Measurements from ENCODE around the gene GMEB1.
A peak's percentile ranks its signal among the peaks of the same experiment; 100 is the strongest.
"Not testable (repeated sequence)": the region's sequence is repeated elsewhere in the genome, so short reads cannot be mapped to it uniquely, and the experiment has no call there.

GMEB1 gene

GRCh38 chr1:28671254-28671780, 2.7 kb downstream of the GMEB1 start:
- DNase-seq (ENCODE audit: low read depth), result no peak

GRCh38 chr1:28672971-28673370, 4.4 kb downstream of the GMEB1 start:
- DNase-seq (ENCODE audit: low read depth), result not testable (repeated sequence)

GRCh38 chr1:28675924-28676257, 7.3 kb downstream of the GMEB1 start:
- DNase-seq (ENCODE audit: low read depth), result no peak

- DNase-seq (ENCODE audit: low read depth), result no peak
These were observed 11.6 kb downstream of the GMEB1 start for GRCh38 chr1:28680151-28680550.

GRCh38 chr1:28682840-28683239, 14.3 kb downstream of the GMEB1 start:
- no peak for DNase-seq (ENCODE audit: low read depth)

- no peak for DNase-seq (ENCODE audit: low read depth)
These were observed 16.4 kb downstream of the GMEB1 start for GRCh38 chr1:28684937-28685336.

- DNase-seq (ENCODE audit: low read depth), result not testable (repeated sequence)
These were observed 23.0 kb downstream of the GMEB1 start for GRCh38 chr1:28691627-28692026.

- no peak for DNase-seq (ENCODE audit: low read depth)
These were observed 35.0 kb downstream of the GMEB1 start for GRCh38 chr1:28703629-28704028.

GRCh38 chr1:28716336-28716735, 47.8 kb downstream of the GMEB1 start:
- no peak for DNase-seq (ENCODE audit: low read depth)

GRCh38 chr1:28718166-28718565, 49.6 kb downstream of the GMEB1 start:
- DNase-seq (ENCODE audit: low read depth), result no peak

- no peak for DNase-seq (ENCODE audit: low read depth)
These were observed 50.2 kb downstream of the GMEB1 start for GRCh38 chr1:28718586-28719331.

GRCh38 chr1:28719332-28719619, 50.7 kb downstream of the GMEB1 start:
- DNase-seq (ENCODE audit: low read depth), result no peak

GRCh38 chr1:28720376-28720775, 51.8 kb downstream of the GMEB1 start:
- no peak for DNase-seq (ENCODE audit: low read depth)

GRCh38 chr1:28721927-28722326, 53.3 kb downstream of the GMEB1 start:
- DNase-seq (ENCODE audit: low read depth), result not testable (repeated sequence)

- not testable (repeated sequence) for DNase-seq (ENCODE audit: low read depth)
These were observed 56.8 kb downstream of the GMEB1 start for GRCh38 chr1:28725365-28725764.

GRCh38 chr1:28735961-28736449, 67.4 kb downstream of the GMEB1 start:
- DNase-seq (ENCODE audit: low read depth), result no peak

- peak; percentile 96 for DNase-seq (ENCODE audit: low read depth)
These were observed 68.1 kb downstream of the GMEB1 start, which contains the start of gene YTHDF2 for GRCh38 chr1:28736450-28737306. Gene YTHDF2 (plus strand): TSS chr1:28736940. CDS start chr1:28737121, 181 bp downstream.

GRCh38 chr1:28737307-28738132, 68.9 kb downstream of the GMEB1 start:
- DNase-seq (ENCODE audit: low read depth), result peak; percentile 42

GRCh38 chr1:28740118-28740517, 71.5 kb downstream of the GMEB1 start:
- DNase-seq (ENCODE audit: low read depth), result no peak

- no peak for DNase-seq (ENCODE audit: low read depth)
These were observed 75.6 kb downstream of the GMEB1 start for GRCh38 chr1:28744184-28744583.

GRCh38 chr1:28745653-28746173, 77.1 kb downstream of the GMEB1 start:
- DNase-seq (ENCODE audit: low read depth), result no peak

GRCh38 chr1:28750330-28750729, 81.7 kb downstream of the GMEB1 start:
- no peak for DNase-seq (ENCODE audit: low read depth)

Data from stimulated activated CD8-positive, alpha-beta memory T cell treated with anti-CD3 and anti-CD28 coated beads, Interleukin-12 subunit alpha, Interleukin-12 subunit beta, amount 100 ng/mL, for 4 hours (primary cell).